Cardiac septum (tissue), 1 donor: ENCODE data around the gene PREX1. TPM values are rescaled to one million over a fixed set of nuclear protein-coding genes. Genes with fewer than 3 reads are reported as not detected.

Source experiments
- DNase-seq: peaks from one replicate; pipeline ENCODE4 v3.0.0-alpha.2; 2020; ENCODE audit warnings: low spot score
- intact Hi-C: fragments of 100-400 bp; cut with DNase I; formaldehyde crosslinking; loops from one replicate; pipeline ENCODE4 v1.14.0; 2022
- total RNA-seq: library from RNA; stranded (reverse); fragmentation: NEBNext Ultra II Directional; extraction: Animal tissue kit (Norgen Biotek cat#: 25700); gene quantifications from one replicate; pipeline ENCODE4 v1.2.1, GENCODE V29; 2021
- donor health status: DM: no; HTN: no; CAD: no.

Gene PREX1
- total RNA-seq, 1 donor from 2014 or later = 13.9 TPM

DNA sequence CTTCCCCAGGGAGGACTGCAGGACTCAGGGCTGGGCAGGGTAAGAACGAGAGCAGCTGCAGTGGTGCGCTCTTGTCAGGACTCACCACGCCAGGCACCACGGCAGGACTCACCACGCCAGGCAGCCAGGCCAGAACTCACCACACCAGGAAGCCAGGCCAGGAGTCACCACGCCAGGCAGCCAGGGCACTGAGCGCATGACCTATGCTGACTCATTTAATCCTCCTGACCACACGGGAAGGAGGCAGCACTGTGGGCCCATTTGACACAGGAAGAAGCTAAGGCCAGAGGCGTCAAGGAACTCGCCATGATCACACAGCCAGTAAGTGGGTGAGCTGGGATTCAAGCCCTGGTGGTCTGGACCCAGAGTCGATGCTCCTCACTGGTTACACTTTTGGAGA is 189.3 kb downstream of the PREX1 start:
- intact Hi-C loops = loop anchor here (5.0 kb wide), 1 partner anchor 269 kb away; no protein-coding TSS in a partner anchor
- DNase-seq = no peak

DNA sequence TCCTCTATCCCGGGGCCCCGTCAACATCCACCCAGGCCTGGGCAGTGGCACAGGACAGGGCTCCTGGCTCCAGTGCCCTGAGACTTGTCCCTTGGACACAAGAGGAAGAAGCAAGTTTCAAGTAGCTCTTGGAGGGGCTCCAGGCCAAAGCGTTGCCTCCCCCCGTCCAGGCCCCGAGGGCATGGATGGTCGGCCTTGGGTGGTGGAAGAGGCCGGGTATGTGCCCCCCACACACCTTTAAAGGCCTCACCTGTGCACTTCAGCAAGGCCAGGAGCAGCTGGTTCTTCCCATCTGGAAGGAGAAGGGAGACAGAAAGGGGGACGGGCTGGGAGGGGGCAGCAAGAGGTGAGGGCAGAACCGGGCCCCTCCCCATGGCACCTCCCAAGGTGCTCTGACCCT is 190.3 kb downstream of the PREX1 start:
- intact Hi-C loops = loop anchor here (5.0 kb wide), 1 partner anchor 270 kb away; no protein-coding TSS in a partner anchor
- DNase-seq = no peak

DNA sequence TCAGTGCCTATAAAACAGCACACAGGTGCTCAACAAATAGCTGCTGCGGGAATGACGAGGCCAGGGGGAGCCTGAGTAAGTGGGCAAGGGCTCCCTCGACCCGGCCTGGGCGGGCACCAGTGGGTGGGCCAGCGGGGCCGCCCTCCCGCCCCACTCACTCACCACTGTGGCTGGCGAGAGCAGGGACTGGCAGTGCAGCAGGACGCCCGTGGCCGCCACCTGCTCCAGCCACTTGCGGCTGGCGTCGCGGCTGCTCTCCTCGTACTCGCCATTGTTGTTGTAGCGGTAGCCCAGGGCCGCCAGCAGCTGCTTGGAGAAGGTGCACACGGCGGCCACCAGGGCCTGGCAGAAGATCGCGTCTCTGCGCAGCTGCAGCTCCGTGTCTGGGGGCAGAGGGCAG is 191.5 kb downstream of the PREX1 start:
- no peak for DNase-seq
- intact Hi-C loops = loop anchor here (5.0 kb wide), 1 partner anchor 271 kb away; no protein-coding TSS in a partner anchor

DNA sequence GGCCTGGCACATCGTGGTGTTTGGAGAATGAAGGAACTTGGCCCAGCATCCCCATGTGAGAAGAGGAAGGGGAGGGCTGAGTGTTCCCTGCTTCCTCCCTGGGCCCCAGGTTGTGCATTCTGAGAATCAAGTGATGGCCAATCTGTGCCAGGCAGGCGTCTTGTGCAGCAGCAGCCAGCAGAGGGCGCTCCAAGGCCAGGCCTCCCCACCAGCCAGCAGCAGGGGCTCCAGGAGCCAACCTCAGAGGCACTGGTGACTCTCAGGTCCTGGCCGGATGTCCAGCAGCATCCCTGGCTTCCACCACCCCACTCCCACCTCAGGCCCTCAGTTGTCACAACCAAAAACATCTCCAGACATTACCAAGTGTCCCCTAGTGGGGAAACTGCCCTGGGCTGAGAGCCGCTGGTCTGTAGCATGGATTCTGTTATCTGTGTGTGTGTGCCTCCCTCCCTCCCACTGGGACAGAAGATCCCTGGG is 192.0 kb downstream of the PREX1 start:
- DNase-seq = peak; percentile 85
- intact Hi-C loops = loop anchor here (5.0 kb wide), 1 partner anchor 271 kb away; no protein-coding TSS in a partner anchor

DNA sequence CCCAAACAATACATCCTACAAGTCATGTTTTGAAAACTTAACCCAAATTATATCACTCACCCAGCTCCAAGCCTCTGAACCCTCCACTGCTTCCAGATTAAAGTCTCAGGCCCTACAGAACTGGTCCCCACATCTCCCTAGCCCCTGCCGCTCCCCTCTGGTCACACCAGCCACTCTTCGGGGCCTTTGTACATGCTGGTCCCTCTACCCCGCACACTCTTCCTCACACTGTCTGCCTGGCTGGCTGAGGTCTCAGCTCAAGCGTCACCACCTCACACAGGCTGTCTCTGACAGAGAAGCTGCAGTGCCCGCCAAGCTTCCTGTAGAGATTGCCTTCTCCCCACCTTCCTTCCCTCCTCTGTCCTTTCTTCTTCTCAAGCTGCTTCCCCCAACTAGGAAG is 192.4 kb downstream of the PREX1 start:
- intact Hi-C loops = loop anchor here (5.0 kb wide), 1 partner anchor 272 kb away; no protein-coding TSS in a partner anchor
- no peak for DNase-seq

DNA sequence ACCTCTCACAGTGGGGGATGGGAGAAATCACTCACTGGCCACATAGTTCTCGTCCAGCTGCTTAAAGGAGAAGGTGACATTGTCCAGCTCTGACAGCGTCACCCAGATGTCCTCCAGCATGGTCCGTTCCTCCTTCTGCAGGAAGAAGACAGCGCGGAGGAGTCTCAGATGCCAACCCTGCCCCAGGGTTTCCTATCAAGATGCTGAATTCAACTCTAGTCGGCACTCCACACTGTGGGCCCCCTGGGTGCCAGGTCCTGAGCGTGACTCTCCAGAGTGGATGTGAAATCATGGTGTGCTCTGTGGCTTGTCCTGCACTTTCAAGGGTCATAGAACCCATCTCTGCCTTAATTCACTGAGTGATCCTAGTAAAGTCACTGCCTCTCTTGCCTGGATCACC is 193.2 kb downstream of the PREX1 start:
- DNase-seq = no peak

DNA sequence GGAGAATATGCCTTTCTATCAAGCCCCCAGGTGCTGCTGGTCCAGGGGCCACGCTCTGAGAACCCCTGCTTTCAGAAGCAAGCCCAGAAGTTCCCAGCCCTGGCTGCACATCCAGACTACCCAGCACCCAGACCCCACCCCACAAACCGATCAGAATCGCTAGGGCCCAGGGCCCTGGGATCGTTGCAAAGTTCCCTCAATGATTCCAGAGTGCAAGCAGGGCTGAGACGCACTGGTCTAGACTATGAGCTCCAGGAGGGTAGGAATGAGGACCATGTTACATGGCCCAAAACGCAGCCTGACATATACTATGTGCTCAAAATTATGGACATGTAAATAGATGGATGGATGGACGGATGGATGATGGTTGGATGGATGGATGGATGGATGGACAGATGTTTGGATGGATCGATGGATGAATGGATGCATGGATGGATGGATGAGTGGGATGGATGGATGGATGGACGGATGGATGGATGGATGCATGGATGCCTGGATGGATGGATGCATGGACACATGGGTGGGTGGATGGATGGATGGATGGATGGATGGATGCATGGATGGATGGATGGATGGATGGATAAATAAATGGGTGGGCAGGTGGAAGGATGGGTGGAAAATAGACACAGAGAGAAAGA is 194.1 kb downstream of the PREX1 start:
- intact Hi-C loops = no loop called here
- DNase-seq = no peak

More for the DNA sequence above, 193.2 kb downstream of the PREX1 start:
- intact Hi-C loops = loop anchor here (5.0 kb wide), 1 partner anchor 273 kb away; no protein-coding TSS in a partner anchor

DNA sequence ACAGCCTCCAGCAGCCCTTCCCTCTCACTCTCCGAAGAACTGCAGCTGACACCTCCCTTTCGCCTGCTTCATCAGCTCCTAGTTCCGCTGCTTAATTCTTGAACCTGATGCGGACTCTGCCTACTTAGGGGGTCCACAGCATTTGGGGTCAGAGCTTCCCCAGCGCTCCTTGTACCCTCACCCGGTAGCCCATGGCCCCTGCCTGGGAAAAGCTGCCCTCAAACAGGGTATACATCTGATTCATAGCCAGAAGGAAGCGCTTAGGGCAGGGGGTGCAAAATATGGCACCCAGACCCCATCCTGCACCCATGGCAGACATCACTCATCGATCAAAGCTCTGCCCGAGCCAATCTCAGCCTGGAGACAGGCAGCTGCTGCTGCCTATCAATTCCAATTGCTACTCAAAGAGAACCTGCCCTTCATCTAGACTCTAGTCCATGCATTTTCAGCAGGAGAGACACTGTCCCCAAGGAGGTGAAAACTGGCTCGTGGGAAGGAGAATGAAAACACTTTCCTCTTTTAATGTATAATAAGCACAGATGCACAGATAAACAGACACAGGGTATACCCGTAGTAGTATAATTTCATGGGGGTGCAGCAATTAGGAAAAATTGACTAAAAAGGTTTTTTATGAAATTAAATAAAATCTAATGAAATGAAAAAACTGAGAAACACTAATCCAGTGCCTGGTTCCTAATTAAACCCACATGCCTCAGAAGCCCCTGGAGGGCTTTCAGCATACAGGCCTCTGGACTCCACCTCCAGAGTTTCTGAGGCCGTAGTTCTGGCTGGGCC is 194.8 kb downstream of the PREX1 start:
- no peak for DNase-seq
- intact Hi-C loops = no loop called here

DNA sequence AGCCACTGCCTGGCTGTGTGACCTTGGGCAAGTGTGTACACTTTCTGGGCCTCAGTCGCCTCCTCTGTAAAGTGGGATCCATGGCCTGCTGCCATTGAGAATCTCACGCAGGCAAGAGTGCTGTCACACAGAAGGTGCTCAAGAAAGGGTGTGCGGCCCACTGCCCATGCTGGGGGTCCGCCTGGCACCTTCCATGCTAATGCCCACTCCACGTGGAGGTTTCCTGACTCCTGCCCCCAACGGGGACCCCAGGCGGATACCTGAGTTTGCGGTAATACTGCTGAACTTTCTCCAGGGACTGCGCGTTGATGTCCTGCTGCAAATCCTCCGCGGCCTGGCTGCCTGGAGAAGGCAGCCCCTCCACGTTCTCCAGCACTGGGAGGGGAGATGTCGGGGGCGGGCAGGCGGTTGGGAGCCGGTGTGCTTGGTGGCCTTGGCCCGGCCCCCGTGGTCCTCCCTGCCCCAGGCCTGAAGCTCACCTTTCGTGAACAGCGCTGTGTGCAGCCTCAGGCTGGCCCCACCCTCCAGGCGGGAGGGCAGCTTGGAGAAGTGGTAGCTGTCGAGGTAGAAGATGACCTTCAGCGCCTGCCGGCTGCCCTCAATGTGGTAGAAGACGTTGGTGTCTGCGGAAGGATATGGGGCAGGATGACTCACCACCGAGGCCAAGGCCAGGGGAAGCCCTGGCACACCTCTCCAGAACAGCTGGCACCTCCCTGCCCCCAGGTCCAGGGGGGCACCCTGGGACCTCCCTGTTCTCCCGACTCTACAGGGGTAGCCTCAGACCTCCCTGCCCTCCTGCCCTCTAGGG is 195.6 kb downstream of the PREX1 start:
- DNase-seq = no peak
- intact Hi-C loops = no loop called here

DNA sequence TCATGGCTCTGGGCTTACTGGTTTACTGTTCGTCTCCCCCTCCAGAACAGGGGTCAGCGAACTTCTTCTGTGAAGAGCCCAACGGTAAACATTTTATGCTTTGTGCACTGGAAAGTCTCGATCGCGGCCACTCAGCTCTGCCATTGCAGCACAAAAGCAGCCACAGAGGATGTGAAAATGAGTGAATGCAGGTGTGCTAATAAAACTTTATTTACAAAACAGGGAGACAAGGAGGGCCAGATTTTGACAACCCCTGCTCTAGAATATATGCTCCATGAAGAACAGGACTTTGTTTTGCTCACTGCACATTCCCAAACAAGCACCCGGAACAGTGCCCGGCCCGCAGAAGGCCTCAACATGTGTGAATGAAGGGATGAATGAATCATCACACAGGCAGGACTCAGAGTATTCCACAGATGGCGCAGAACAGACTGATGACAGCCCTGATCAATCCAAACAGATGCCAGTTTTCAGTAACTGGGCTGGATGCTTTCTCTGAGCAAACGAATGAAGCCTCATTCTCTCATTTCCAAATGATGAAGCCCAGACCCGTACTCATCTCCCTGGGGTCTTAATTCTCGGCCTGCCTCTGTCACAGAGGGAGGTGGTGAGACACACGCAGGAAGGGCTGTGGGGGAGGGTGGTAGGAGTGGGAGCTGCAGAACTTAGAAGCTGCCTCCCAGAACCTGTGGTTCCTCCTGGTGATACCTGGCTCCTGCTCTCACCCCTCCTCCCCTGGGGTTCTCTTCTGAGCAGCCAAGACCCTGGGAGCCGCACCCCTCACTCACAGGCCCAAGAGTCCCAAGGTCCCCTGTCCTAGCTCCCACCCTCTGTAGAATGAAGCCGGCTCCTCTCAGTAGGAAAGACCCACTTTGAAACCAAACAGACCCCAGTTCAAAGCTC is 196.4 kb downstream of the PREX1 start:
- no peak for DNase-seq
- intact Hi-C loops = no loop called here

DNA sequence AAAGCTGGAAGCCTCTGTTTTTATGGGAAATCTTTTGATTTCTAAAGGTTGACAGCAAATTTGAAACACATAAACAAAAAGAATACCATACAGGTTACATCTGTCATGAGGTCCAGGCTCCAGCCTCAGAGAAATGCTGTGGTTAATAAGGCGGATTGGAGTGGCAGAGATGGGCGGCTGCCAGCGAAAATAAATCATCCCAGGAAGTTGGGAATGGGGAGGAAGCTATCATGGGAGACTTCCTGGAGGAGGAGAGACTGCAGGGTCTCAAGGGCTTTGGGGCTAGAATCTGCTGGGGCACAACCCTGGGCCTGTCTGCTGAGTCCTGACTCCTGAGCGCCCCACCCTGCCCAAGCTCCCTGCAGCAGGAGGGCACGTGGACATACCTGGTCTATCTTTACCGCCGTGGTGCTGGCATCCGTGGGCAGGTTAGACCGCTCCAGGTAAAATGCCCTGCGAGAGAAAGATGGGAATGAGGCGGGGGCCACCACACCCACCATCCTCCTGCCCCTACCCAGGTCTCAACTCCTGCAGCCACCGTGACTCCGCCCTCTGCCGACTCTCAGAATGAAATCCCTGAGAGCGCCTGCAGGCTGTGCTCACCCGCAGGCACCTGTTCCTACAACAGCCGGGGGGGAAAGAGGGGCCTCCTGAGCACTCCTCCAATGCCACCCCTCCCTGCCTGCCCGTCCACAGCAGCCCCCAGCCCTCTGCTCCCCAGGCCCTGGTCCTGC is 197.3 kb downstream of the PREX1 start:
- no peak for DNase-seq
- intact Hi-C loops = no loop called here

DNA sequence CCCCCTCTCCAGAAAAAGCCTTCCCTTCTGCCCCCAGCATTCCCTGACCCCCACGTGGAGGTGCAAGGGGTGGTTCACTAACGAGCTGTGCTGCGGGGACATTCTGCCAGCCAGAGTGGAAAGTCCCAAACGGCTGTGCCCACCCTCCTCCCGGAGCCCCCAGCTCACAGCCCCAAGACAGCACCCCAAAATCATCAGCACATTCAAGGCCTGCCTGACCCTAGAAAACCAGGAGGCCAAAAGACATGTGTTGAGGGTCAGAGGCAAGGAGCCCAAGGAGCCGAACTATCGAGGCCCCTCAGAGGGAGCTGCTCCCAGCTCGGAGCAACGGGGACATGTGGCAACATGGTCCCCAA is 197.9 kb downstream of the PREX1 start:
- no peak for DNase-seq
- intact Hi-C loops = no loop called here

DNA sequence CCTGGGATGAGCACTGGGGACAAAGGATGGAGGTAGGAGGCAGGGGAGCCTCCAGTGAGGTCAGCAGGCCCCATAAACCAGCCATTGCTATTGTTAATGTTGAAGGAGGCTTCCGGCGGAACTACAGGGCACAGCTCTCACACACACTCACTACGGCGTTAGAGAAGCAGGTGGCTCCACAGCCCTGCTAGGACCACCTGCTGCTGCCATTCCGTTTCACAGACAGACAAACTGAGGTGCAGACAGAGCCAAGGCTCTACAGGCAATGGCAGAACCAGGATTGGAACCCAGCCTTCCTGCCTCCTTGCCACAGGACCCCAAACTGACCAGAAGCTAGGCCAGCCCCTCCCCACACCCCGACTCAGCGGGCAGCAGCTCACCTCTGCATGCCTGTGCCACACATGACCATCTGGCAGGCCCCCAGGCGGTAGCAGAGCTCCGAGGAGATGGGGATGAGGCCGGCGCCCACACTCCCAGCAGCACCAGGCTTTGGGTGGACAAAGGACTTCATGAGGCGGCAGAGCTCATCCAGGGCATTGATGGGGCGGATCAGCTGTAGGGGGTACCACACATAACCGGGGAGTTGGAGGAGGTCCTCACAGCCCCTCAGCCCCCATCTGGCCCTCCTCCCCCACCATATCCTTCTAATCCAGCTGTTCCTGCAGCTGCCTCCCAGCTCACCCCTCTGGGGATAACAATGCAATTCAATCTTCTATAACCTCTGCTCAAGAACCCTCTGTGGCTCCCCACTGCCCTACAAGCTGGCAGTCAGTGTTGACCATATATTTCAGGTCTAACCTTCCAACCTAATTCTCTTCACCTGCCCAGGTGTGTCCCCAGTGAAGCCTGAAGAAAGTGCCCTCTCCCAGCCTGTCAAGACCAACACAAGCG is 198.5 kb downstream of the PREX1 start:
- no peak for DNase-seq
- intact Hi-C loops = no loop called here

DNA sequence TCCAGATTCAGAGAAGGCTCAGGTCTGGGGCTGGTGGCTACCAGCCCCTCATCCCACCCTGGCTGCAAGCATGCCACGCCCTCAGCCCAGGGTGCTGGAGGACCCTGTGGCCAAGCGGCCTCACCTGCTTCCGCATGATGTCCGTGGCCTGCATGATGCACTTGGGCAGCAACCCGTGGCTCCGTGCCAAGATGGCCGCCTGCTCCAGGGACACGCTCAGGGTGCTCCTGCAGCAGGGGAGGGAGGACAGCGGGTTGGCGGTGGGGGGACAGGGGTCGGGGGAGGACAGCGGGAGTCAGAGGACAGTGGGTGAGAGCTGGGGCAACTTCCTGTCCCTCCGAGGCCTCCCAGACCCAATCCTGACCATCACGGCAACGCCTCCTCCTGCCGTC is 200.1 kb downstream of the PREX1 start:
- intact Hi-C loops = no loop called here
- DNase-seq = no peak

DNA sequence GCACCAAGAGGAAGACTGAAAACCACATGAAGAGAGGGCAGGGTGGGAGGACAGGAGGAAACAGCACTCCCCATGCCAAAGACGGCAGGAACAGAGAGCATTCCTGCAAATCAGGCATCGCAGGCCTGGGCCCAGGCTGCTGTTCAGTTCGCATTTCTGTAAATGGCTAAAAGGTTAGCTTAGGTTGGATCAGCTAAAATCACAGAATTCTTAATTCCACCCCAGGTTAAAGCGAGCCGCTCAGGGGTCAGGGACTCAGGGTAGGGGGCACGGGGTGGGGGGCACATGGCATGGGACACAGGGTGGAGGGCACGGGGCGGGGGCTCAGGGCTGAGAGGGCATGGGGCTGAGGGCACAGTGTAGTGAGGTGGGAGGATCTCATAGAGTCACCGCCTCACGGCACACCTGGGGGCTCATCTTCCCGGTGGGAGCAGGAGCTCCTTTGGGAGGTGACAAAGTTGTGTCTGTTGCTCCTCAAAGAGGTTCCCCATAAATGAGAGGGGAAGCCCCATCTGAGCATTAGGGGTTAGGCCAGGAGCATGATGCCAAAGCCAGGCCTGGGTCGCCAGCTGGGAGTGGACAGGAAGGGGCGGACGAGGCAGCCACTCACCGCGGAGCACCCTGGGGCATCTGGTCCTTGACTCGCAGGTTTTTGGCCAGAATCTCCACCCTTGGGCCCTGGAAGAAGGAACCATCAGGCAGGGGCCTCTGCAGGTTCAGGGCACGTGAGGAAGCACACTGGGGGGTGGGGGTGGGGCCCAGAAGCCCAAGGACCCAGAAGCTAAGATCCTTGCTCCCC is 200.7 kb downstream of the PREX1 start:
- DNase-seq = no peak
- intact Hi-C loops = no loop called here

DNA sequence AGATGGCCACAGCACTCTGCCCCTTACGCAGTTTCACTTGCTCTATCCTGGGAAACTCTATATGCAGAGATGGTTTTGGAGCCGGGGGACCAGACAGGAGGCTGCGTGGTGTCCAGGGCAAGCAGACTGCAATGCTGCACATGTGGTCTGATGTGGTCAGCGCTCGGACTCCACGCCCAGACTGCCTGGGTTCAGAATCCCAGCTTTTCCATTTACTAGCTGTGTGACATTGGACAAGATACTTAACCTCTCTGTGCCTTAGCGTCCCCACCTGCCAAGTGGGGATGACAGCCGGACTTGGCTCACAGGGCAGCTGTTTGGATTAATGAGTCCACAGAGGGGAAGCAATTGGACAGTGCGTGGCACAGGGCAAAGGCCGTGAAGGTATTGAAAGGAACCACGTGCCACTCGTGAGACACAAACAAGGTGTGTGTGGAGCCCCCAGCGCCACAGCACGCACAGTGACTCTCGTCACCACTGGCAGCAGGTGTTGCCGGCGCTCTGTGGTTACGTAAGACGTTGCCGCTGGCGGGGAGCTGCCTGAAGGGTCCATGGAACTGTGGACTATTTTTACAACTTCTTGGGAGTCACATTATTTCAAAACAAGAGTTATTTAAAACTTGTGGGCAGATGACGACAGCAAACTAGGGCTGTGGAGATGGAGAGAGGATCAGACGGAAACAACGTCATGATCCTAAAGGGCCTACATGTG is 201.4 kb downstream of the PREX1 start:
- DNase-seq = no peak
- intact Hi-C loops = no loop called here
